NCI-H128 (cell line): Measurements from ENCODE around the gene KLF1.
A peak's percentile ranks its signal among the peaks of the same experiment; 100 is the strongest.
"Not testable (repeated sequence)": the region's sequence is repeated elsewhere in the genome, so short reads cannot be mapped to it uniquely, and the experiment has no call there.

Experiments used
- DNase-seq: peaks from one replicate; lab custom pipeline; 2025; ENCODE audit not compliant: unreplicated experiment; lab: John Stamatoyannopoulos, UW

KLF1 gene

DNA sequence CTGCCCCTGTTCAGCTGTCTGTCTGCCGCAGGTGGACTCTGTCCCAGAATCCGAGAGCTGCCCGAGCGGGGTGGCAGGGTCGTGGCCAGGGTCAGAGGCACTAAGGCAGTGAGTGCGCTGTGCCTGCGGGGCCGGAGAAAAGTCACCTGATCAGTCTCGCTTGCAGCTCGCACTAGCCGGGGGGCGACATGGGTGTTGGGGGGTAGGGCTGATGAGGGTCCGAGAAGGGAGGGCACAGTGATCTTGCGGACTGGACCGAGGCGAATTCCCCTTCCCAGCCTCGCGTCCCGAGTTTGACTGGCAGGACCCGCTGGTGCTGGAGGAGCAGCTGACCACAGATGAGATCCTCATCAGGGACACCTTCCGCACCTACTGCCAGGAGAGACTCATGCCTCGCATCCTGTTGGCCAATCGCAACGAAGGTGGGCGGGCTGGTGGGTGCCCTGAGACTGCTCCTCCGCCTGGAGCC, 4.6 kb upstream of the KLF1 start:
- no peak for DNase-seq

DNA sequence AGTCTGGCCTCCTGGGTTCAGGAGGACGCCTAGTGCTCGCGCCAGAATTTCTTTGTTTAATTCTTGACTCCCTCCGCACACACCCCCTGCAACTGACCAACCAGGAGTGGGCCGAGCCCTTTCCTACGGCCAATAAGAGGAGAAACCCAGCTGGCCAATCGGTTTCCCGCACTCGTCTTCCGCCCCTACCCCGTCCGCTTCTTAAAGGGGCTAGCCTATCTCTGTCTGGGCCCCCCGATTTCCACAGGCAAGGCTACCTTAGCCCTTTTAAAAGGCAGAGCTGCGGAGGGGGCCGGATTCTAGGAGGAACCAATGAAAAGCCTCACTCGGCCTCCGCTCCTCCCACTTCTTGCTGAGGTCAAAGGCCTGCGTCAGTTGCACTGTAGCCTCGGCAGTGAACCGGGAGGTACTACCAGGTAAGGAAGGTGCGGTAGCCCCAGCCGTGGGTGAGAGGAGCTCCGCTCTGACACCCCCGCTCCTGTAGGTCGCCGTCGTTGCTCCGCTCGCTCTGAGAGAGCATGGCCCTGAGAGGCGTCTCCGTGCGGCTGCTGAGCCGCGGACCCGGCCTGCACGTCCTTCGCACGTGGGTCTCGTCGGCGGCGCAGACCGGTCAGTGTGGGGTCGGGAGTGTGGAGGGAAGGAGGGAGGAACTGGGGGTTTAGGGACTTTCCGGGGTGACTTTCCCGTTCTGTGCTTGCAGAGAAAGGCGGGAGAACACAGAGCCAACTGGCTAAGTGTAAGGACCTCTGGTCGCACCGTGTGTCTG, 4.0 kb upstream of the KLF1 start, which contains the start of gene GCDH:
Gene GCDH (plus strand): TSS at position 374 of the 766 bp plus-strand sequence. CDS start 145 bp downstream, at position 519.
- DNase-seq: peak; percentile 99

DNA sequence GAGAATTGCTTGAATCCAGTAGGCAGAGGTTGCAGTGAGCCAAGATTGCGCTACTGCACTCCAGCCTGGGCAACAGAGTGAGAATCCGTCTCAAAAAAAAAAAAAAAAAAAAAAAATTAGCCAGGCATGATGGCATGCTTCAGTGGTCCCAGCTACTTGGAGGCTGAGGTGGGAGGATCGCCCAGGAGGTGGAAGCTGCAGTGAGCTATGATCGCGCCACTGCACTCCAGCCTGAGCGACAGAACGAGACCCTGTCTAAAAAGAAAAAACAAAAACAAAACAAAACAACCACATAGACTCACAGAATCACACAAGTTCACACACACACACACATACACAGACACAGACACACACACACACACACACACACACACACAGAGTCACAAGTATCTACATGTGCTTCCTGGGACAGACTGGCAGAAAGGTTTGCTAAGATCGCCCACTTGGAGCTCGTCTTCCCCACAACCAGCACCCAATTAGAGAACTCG, 3.3 kb upstream of the KLF1 start:
- not testable (repeated sequence) for DNase-seq

DNA sequence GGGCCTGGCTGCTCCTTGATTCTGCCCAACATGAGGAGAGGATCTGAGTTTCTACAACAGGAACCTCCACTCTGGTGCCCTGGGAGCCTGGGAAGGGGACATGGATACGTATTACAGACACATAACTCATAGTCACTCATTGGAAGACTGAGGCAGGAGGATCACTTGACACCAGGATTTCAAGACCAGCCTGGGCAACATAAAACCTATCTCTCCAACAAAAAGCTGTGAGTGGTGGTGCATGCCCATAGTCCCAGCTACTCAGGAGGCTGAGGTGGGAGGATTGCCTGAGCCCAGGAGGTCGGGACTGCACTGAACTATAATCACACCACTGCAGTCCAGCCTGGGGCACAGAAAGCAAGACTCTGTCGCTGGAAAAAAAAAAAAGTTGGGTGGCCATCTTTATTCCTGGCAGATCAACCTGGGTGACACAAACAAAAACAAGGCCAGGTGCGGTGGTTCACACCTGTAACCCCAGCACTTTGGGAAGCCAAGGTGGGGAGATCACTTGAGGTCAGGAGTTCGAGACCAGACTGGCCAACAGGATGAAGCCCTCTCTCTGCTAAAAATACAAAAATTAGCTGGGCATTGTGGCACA, 1.1 kb upstream of the KLF1 start:
- DNase-seq: no peak

DNA sequence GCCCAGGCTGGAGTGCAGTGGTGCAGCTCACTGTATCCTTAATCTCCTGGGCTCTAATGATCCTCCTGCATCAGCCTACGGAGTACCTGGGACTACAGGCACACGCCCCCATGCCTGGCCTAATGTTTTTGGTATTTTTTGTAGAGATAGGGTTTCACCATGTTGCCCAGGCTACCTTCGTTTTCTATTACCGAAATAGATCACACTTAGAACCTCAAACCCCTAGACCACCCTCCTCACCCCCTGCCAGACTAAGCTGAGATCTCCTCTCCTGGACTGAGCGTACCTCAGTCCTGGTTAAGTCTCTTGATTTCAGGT, 391 bp downstream of the KLF1 start:
- no peak for DNase-seq

DNA sequence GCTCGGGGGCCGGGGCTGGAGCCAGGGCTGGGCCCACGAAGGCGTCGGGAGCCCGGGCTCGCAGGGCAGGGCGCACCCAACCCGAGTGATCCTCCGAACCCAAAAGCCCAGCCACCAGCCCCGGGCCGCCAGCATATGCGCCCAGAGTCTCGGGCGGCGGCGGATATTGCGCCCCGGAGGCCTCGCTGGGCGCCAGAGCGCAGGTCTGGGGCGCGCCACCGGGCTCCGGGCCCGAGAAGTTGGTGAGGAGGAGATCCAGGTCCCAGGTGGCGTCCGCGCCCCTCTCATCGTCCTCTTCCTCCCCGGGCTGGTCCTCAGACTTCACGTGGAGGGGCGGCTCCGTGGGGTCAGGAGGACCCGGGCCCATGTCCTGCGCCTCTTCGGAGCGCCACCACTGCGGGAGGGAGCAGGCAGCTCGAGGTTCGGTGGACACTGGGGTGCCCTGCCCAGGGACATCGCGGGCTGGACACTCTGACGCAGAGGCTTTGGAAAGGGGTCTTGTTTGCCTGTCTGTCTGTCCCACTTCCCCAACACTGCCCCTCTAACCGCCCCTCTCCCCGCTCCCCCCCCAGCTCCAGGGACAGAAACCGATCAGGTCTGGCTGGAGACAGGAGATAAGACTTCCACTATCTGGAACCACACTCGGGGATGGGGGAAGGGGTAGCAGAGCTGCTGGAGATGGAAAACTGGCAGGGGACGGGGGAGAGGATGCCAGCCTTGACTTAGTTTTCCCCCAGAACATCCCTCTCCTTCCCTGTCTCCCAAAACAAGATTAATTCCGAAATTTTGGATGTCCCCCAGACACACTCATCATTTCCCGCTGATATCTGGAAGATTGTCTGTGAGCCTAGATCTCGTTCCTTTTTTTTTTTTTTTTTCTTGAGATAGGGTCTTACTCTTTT, 1.0 kb downstream of the KLF1 start:
- DNase-seq: no peak

DNA sequence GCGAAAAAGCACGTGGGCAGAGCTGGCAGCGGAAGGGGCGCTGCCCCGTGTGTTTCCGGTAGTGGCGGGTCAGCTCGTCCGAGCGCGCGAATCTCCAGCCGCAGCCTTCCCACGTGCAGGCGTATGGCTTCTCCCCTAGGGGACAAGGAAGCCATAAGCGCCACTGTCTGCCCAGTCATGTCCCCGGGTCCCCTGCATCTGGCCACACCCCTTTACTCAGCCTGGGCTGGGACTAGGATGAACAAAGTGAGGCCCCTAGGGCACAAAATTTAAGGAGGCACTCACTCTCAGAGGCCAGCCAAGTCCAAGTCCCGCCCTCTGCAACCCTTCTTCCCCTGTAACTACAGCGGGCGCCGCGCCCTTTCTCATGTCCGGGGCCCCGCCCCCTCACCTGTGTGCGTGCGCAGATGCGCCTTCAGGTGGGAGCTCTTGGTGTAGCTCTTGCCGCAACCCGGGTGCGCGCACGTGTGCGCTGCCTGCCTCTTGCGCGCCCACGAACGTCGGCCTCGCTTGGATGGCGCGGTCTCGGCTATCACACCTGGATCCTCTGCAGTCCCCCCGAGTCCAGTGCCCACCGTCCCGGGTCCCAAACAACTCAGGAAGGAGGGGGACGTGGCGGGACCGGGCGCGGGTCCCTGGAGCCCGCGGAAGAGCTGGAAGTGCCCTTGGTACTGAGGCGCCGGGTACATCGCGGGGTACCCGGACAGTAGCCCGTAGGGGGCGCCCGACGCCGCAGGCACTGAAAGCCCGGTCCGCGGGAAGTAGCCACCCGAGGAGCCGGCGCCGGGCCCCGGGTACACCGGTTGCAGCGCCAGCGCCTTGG, 1.9 kb downstream of the KLF1 start:
- peak; percentile 86 for DNase-seq

DNA sequence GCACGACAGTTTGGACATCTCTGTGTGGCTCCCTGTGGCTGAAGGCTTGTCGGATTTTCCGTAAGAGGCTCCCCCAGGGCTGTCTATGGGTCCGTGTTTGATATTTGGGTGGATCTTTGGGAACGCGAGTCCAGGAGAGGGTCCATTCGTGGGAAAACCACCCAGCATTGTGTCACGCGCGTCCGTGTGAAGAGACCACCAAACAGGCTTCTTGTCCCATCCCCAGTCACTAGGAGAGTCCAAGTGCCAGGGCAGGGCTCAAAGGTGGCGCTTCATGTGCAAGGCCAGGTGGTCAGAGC, 2.4 kb downstream of the KLF1 start:
- no peak for DNase-seq

DNA sequence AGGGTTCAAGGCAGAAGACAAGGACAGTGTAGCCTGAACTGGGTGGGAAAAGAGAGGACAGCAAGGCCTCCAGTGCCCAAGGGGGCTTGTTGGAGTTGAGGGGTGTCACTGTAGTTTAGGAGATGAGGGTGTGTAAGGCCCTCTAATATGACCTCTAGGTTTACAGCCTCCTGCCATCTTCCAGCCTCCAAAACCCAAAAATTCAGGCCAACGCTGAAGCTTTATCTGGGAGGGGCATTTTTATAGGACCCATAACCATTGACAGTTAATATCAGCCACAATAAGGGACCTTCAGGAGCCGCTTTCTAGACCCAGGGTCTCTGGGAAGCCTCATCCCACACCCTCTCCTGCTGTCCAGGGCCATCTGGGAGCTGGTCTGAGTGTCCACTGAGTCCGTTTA, 2.8 kb downstream of the KLF1 start:
- DNase-seq: no peak

DNA sequence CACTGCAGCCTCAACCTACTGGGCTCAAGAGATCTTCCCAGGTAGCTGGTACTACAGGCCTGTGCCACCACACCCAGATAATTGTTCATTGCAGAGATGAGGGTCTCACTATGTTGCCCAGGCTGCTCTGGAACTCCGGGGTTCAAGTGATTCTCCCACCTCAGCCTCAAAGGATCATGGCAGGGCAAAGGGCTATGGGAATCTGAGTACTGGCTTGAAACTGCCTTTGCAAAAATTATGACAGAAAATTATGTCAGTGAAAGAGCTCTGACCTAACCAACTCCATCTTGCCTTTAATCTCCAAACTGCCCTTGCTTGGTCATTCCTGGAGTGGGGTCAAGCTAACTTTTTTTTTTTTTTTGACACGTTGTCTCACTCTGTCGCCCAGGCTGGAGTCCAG, 4.4 kb downstream of the KLF1 start:
- no peak for DNase-seq

DNA sequence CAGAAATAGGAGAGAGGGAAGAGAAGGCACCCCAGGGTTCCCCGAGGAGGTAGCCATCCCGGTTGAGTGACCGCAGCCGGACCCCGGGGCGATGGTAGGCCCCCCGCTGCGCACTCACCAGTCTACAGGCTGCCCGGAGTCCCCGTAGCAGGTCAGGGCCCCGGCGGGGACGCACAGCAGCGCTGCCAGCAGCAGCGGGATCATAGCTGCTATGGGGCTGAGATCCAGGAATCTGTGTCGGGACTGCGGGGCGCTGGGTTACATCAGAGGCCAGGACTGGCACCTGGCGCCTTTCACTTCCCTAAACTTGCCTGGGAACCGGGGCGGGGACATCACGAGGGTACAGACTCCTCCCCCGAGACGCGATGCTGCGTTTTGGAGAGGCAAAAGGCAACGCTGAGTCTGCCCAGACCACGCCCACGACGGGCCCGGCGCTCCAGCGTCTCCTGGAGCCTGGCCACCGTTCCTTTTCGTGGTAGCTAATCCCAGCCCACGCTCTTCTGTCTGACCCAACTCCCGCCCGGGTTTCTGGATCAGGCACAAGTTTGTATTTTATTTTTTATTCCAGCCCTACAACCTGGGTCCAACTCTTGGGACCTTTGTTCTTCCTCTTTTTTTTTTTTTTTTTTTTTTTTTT, 5.7 kb downstream of the KLF1 start, which contains the start of gene DNASE2:
Gene DNASE2 (minus strand): TSS at position 278 of the 637 bp plus-strand sequence. CDS start 74 bp downstream, at position 204.
- DNase-seq: peak; percentile 95

DNA sequence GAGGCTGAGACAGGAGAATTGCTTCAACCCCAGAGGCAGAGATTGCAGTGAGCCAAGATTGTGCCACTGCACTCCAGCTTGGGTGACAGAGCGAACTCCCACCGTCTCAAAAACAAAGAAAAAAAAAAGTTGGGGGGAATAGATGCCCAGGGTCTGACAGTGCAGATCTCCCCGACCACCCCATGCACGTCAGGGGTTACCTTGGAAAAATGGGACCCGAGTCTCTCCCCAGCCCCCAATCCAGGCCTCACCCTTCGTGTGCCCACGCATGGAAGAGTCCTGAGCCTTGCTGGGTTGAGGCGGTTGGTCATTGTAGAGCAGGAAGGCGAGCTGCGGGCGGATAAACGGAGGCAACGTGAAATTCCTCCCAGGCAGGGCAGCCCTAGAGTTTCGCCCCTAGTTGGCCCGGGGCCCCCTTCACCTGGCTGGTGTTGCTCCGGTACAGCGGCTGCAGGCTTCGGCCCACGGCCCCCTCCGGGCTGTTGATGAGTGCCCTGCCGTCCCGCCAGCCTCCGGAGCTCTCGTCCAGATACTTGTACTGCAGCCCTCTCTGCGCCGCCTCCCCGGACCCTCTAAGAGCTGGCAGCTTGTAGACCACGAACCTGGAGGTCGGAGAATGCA, 6.3 kb downstream of the KLF1 start:
- no peak for DNase-seq

DNA sequence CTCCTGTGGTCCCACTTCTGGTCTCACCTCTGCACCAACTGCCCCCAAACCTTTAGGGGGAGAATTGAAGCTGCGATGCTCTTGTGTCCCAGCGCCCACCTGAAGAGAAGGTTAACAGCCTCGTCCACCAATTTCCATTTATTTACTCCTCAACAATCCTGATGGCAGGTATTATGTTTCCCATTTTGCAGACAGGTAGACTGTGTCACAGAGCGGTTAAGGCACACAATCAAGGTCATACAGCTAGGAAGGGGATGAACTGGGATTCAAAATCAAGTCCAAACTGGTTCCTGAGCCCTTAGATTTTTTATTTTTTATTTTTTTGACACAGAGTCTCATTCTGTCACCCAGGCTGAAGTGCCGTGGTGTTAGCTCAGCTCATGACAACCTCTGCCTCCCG, 11.9 kb downstream of the KLF1 start:
- no peak for DNase-seq

DNA sequence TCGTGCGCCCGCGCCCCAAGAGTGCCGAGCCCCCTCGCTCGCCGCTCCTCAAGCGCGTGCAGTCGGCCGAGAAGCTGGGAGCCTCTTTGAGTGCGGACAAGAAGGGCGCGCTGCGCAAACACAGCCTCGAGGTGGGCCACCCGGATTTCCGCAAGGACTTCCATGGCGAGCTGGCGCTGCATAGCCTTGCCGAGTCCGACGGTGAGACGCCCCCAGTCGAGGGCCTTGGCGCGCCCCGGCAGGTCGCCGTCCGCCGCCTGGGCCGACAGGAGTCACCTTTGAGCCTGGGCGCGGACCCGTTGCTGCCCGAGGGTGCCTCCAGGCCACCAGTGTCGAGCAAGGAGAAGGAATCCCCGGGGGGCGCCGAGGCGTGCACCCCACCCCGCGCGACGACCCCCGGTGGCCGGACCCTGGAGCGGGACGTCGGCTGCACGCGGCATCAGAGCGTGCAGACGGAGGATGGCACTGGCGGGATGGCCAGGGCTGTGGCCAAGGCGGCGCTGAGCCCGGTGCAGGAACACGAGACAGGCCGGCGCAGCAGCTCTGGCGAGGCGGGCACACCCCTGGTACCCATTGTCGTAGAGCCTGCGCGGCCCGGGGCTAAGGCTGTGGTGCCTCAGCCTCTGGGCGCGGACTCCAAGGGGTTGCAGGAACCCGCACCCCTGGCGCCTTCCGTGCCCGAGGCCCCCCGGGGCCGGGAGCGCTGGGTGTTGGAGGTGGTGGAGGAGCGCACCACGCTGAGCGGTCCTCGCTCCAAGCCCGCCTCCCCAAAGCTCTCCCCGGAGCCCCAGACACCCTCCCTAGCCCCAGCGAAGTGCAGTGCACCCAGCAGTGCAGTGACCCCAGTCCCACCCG, 12.9 kb downstream of the KLF1 start:
- DNase-seq: no peak

DNA sequence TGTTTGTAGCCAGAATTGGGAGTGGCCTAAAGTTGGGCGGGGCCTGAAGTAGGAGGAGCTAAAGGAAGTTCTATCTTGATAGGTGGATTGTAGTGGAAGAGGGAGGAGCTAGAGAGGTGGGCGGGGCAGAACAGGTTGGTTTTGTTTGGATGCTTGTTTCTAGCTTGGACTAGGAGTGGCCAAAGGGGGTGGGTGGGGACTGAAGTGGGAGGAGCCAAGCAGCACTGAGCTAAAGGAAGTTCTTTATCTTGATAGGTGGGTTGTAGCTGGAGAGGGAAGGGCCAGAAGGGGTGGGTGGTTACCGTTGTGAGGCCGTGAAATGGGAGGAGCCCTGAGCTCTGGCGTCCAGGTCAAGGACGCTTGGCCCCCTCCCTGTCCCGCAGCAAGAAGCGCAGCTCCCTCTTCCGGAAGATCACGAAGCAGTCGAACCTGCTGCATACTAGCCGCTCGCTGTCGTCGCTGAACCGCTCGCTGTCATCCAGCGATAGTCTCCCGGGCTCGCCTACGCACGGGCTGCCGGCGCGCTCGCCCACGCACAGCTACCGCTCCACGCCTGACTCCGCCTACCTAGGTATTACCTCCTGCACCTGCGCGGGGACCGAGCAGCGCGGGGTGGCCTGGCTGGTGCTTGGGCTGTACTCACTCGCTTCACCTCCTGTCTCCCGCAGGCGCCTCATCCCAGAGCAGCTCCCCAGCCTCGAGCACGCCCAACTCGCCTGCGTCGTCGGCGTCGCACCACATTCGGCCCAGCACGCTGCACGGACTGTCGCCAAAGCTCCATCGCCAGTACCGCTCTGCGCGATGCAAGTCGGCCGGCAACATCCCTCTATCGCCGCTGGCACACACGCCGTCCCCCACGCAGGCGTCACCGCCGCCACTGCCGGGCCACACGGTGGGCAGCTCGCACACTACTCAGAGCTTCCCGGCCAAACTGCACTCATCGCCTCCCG, 13.8 kb downstream of the KLF1 start:
- DNase-seq: no peak

DNA sequence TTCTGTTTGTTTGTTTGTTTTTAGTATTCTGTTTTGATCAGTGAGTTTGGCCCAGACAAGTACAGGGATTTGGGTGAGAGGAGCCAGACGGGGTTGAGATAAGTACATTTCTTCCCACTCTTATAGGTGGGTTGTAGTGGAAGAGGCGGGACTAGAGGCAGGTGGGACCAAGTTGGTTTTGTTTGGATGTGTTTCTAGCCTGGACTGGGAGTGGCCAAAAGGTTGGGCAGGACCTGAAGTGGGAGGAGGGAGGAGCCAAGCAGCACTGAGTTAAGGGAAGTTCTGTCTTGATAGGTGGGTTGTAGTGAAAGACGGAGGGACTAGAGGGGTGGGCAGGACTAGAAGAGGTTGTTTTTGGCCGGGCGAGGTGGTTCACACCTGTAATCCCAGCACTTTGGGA, 14.7 kb downstream of the KLF1 start:
- DNase-seq: no peak

DNA sequence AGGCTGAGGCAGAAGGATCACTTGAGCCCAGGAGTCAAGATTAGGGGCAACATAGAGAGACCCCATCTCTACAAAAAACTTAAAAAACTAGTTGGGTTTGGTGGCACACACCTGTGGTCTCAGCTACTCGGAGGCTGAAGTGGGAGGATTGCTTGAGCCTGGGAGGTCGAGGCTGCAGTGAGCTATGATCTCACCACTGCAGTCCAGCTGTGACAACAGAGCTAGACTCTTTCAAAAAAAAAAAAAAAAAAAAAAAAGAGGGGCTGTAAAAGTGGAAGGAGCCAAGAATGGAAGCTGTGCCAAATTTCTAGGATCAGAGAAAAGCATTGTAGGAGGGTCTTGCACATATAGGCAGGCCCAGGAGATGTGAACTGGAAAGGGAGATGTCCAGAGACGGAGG, 15.3 kb downstream of the KLF1 start:
- no peak for DNase-seq
